AG09319 (cell line): ENCODE data around the gene ALKBH3.

ENCODE experiments used
- DNase-seq: peaks from one replicate; pipeline ENCODE4 v3.0.0-alpha.2; 2010; ENCODE audit warnings: low read depth; ENCODE audit errors: extremely low read depth
- CTCF ChIP-seq: IDR thresholded peaks from 2 replicates; pipeline ENCODE4 v1.5.1; 2011; ENCODE audit warnings: low read depth, mild to moderate bottlenecking, inconsistent platforms, low read length, moderate library complexity

Gene ALKBH3

GRCh38 chr11:43866969-43867368 lies 13.7 kb upstream of the ALKBH3 start:
- no peak for DNase-seq
- no peak for TF ChIP-seq CTCF

GRCh38 chr11:43868852-43869567 lies 11.6 kb upstream of the ALKBH3 start:
- peak; percentile 12 for DNase-seq
- no peak for TF ChIP-seq CTCF

- no peak for TF ChIP-seq CTCF
Measured at GRCh38 chr11:43871051-43871450, 9.6 kb upstream of the ALKBH3 start.

GRCh38 chr11:43872995-43873394 lies 7.6 kb upstream of the ALKBH3 start:
- no peak for DNase-seq
- TF ChIP-seq CTCF = no peak

More at GRCh38 chr11:43871051-43871450, 9.6 kb upstream of the ALKBH3 start:
- DNase-seq = no peak

- DNase-seq = no peak
- TF ChIP-seq CTCF = no peak
Measured at GRCh38 chr11:43874078-43874477, 6.6 kb upstream of the ALKBH3 start.

- no peak for DNase-seq
- no peak for TF ChIP-seq CTCF
Measured at GRCh38 chr11:43874738-43875137, 5.9 kb upstream of the ALKBH3 start.

- no peak for DNase-seq
Measured at GRCh38 chr11:43879789-43880639, 617 bp upstream of the ALKBH3 start.

More at GRCh38 chr11:43879789-43880639, 617 bp upstream of the ALKBH3 start:
- no peak for TF ChIP-seq CTCF
